Endothelial cell of umbilical vein (primary cell): ENCODE measurements around the gene MDGA2. TPM values are rescaled to one million over a fixed set of nuclear protein-coding genes. Genes with fewer than 3 reads are reported as not detected.
"Not testable (repeated sequence)": the region's sequence is repeated elsewhere in the genome, so short reads cannot be mapped to it uniquely, and the experiment has no call there.

Source experiments
- BruUV-seq: library from RNA; stranded (reverse); fragments of 400-500 nt; replicated peaks from 2 replicates; lab custom pipeline; 2021; lab: Mats Ljungman, UMichigan
- CTCF ChIA-PET: fragments of 300-600, 350-600 bp; sonication (Branson Sonifier 250); formaldehyde crosslinking; loops from one replicate; lab custom pipeline; 2021; ENCODE audit warnings: antibody characterized with exemption, inconsistent platforms; lab: Charles Lee
- POLR2A ChIA-PET: fragments of 300-600, 350-600 bp; sonication (Branson Sonifier 250); formaldehyde crosslinking; loops from one replicate; lab custom pipeline; 2021; ENCODE audit warnings: antibody characterized with exemption, inconsistent platforms; lab: Charles Lee
- DNase-seq: peaks from one replicate; pipeline ENCODE4 v3.0.0-alpha.2; 2011; ENCODE audit warnings: low read depth, low spot score
- FAIRE-seq: peaks from 2 replicates; lab custom pipeline; 2011; peaks lifted over from hg19 to GRCh38; lab: Jason Lieb, UNC
- H2AFZ ChIP-seq: 2 replicates; pipeline ENCODE4 v1.6.0; 2012; ENCODE audit warnings: low read depth, low read length, control low read depth, inconsistent platforms
- H3K27ac ChIP-seq: 2 replicates; pipeline ENCODE4 v1.5.1; 2011; ENCODE audit warnings: low read depth, mild to moderate bottlenecking, control low read depth, low read length, moderate library complexity; ENCODE audit not compliant: insufficient read depth
- H3K27me3 ChIP-seq, 2 experiments: 2 replicates each; pipeline versions ENCODE4 v1.6.0 to v1.6.1; 2011; ENCODE audit warnings: low read length in 2 of 2, mixed read lengths in 1 of 2; ENCODE audit not compliant: control insufficient read depth in 2 of 2, insufficient read depth in 2 of 2
- H3K36me3 ChIP-seq, 2 experiments: 2 replicates in 1 of 2; 3 replicates in 1 of 2; pipeline ENCODE4 v1.5.1; 2011; ENCODE audit warnings: low read length in 2 of 2, mild to moderate bottlenecking in 1 of 2, moderate library complexity in 1 of 2; ENCODE audit not compliant: control insufficient read depth in 2 of 2, insufficient read depth in 2 of 2; ENCODE audit errors: extremely low read depth in 1 of 2
- H3K4me1 ChIP-seq: 3 replicates; pipeline ENCODE4 v1.5.1; 2011; ENCODE audit warnings: mild to moderate bottlenecking, low read length; ENCODE audit not compliant: control insufficient read depth, insufficient read depth; ENCODE audit errors: extremely low read depth
- H3K4me2 ChIP-seq: 2 replicates; pipeline ENCODE4 v1.6.1; 2011; ENCODE audit warnings: low read length, control low read depth, mixed read lengths; ENCODE audit not compliant: insufficient read depth
- H3K4me3 ChIP-seq, 3 experiments: fragments of 200-600 bp in 1 of 3; sonication (generic), shearing (Covaris generic) in 1 of 3; replicated peaks in 1 of 3; 2 replicates each; pipeline ENCODE4 v1.5.1; 2011 to 2016; ENCODE audit warnings: control low read depth in 3 of 3, low read length in 3 of 3, mild to moderate bottlenecking in 2 of 3, inconsistent platforms in 1 of 3, low read depth in 1 of 3, moderate library complexity in 1 of 3; ENCODE audit not compliant: insufficient read depth in 1 of 3
- H3K79me2 ChIP-seq: 2 replicates; pipeline ENCODE4 v1.6.0; 2012; ENCODE audit warnings: low read length, inconsistent platforms; ENCODE audit not compliant: control insufficient read depth, insufficient read depth
- H3K9ac ChIP-seq: replicated peaks from 2 replicates; pipeline ENCODE3; 2011; ENCODE audit warnings: low read length, control low read depth; ENCODE audit not compliant: insufficient read depth; ENCODE audit errors: extremely low read depth
- H3K9me1 ChIP-seq: replicated peaks from 3 replicates; pipeline ENCODE4 v1.6.0; 2011; ENCODE audit warnings: mild to moderate bottlenecking, low read length; ENCODE audit not compliant: control insufficient read depth, insufficient read depth; ENCODE audit errors: extremely low read depth
- H3K9me3 ChIP-seq: replicated peaks from 2 replicates; pipeline ENCODE4 v1.5.1; 2012; ENCODE audit warnings: low read length, inconsistent platforms; ENCODE audit not compliant: control insufficient read depth, insufficient read depth
- H4K20me1 ChIP-seq: replicated peaks from 2 replicates; pipeline ENCODE3; 2011; ENCODE audit warnings: mild to moderate bottlenecking, low read length; ENCODE audit not compliant: control insufficient read depth, insufficient read depth; ENCODE audit errors: extremely low read depth
- EZH2 ChIP-seq: IDR thresholded peaks from 2 replicates; pipeline ENCODE4 v1.6.1; 2012; ENCODE audit warnings: borderline replicate concordance, low read depth, mild to moderate bottlenecking, moderate library complexity, low read length, inconsistent platforms; ENCODE audit not compliant: severe bottlenecking
- FOS ChIP-seq: IDR thresholded peaks from 2 replicates; pipeline ENCODE4 v1.6.1; 2011; ENCODE audit warnings: mild to moderate bottlenecking, low read length, moderate library complexity, borderline replicate concordance; ENCODE audit not compliant: insufficient read depth
- JUN ChIP-seq: IDR thresholded peaks from 2 replicates; pipeline ENCODE4 v1.6.1; 2011; ENCODE audit warnings: borderline replicate concordance, low read depth; ENCODE audit not compliant: insufficient read length, insufficient read depth
- MYC ChIP-seq: IDR thresholded peaks from one replicate; pipeline ENCODE4 v1.6.1; 2011; ENCODE audit warnings: mild to moderate bottlenecking, low read depth, low read length
- POLR2A ChIP-seq: IDR thresholded peaks from 2 replicates; pipeline ENCODE4 v1.6.1; 2012; ENCODE audit warnings: low read depth, mild to moderate bottlenecking, control low read depth, low read length
- POLR2AphosphoS5 ChIP-seq: IDR thresholded peaks from 2 replicates; pipeline ENCODE4 v1.6.1; 2012; ENCODE audit warnings: low read depth, mild to moderate bottlenecking, control low read depth, low read length, moderate library complexity; ENCODE audit not compliant: insufficient read depth
- dilution Hi-C: fragments of 300-500 bp; cut with MboI; formaldehyde crosslinking; loops from one replicate; pipeline ENCODE4 v1.15.0; 2019; ENCODE audit warnings: low sequenced_read_pairs; ENCODE audit not compliant: extremely low pct_ligation_motif_present
- intact Hi-C: fragments of 100-400 bp; cut with micrococcal nuclease; formaldehyde crosslinking; loops from one replicate; pipeline ENCODE4 v1.10.0; 2022
- polyA plus RNA-seq, 4 experiments: library from polyadenylated mRNA; depleted of rRNA in 3 of 4; stranded (reverse) in 3 of 4; unstranded in 1 of 4; fragments of >200 nt; gene quantifications; 2 replicates each; pipeline versions ENCODE4 v1.2.1 to v1.2.3, GENCODE V29; 2011 to 2012; ENCODE audit warnings: missing spikeins in 1 of 4
- total RNA-seq: library from RNA; stranded (reverse); gene quantifications from 2 replicates; pipeline ENCODE4 v1.2.3, GENCODE V29; 2021
- TF ChIP-seq, protein P1 (sequence below): IDR thresholded peaks from 2 replicates; pipeline ENCODE4 v1.6.1; 2011; ENCODE audit not compliant: insufficient read depth, insufficient read length

The MDGA2 gene
- total and polyA plus RNA-seq, 2 donors (not counting 3 experiments of a cell fraction or from before 2014, with no cell fraction given) = not detected

DNA sequence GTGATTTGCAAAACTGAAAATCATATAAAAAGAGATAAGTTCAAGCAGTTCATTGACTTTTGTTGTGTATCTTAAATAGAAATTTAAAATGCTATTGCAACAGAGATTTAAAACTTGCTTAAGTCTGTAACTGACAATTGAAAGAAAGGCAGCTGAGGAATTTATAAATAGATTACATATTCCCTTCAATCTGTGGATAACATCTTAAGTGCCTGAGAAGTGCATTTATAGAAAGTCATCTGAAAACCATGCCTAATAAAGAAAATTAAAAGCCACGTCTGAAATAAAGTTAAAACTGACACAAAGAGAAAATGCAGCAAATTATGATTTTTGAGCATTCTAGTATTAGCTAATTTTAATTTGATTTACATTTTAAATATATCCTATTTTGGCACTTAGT, 479.8 kb downstream of the MDGA2 start:
- Histone ChIP-seq H3K4me3 (no peak overlapping the region), H4K20me1 (no peaks in the 10 kb centered on the region), H3K79me2 (no peaks in the 10 kb centered on the region), H3K9ac (no peak overlapping the region), H3K4me2 (no peak overlapping the region), H3K36me3 (no peaks in the 10 kb centered on the region), H3K27me3 (no peaks in the 10 kb centered on the region), H3K4me1 (peaks cover 16% of the 10 kb centered on the region), H2AFZ (no peak overlapping the region), H3K9me1 (no peaks in the 10 kb centered on the region), H3K27ac (no peak overlapping the region), H3K9me3 (no peaks in the 10 kb centered on the region)
- BruUV-seq = no TSS peak
- TF ChIP-seq FOS = no peak
- TF ChIP-seq POLR2A = no peak
- TF ChIP-seq, protein P1, sequence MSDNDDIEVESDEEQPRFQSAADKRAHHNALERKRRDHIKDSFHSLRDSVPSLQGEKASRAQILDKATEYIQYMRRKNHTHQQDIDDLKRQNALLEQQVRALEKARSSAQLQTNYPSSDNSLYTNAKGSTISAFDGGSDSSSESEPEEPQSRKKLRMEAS = no peak
- TF ChIP-seq POLR2AphosphoS5 = no peak
- no peak for TF ChIP-seq MYC
- intact Hi-C loops = loop anchor here (2.0 kb wide), 1 partner anchor 31 kb away; no protein-coding TSS in a partner anchor
- FAIRE-seq = no peak
- dilution Hi-C loops = no loop called here
- ChIA-PET POLR2A (no interaction called here), CTCF (no interaction called here)
- DNase-seq = no peak

DNA sequence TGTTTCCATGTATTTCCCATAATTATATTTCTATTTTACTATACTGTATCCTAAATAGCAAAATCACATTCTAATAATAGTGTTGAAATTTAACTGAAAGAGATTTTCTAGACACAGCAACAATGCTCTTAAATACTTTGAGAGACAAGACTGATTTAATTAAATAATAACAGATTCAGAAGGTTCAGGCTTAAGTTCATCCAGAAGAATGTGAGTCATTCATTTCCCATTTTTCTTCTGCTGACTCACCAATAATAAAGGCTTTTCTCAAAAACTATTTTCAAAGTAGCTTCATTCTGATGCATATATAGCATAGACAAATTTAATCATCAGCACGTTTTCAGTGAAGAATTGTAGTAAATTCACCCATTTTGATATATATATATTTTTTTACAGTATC, 481.4 kb downstream of the MDGA2 start:
- Histone ChIP-seq H3K79me2 (no peaks in the 10 kb centered on the region), H3K9me3 (no peaks in the 10 kb centered on the region), H4K20me1 (no peaks in the 10 kb centered on the region), H3K27ac (peak overlapping the region; percentile 23), H3K4me1 (peaks cover 16% of the 10 kb centered on the region), H3K36me3 (no peaks in the 10 kb centered on the region), H3K4me2 (peak overlapping the region; percentile 51), H3K9ac (peak overlapping the region; percentile 37), H2AFZ (peak overlapping the region; percentile 63), H3K27me3 (no peaks in the 10 kb centered on the region), H3K4me3 (no peak overlapping the region), H3K9me1 (no peaks in the 10 kb centered on the region)
- TF ChIP-seq MYC (no peak), POLR2A (no peak), FOS (peak; percentile 88), JUN (peak; percentile 79), EZH2 (no peak)
- peak; percentile 69 for DNase-seq
- dilution Hi-C loops = no loop called here
- POLR2A ChIA-PET = no interaction called here
- no TSS peak for BruUV-seq
- FAIRE-seq = peak; percentile 74
- CTCF ChIA-PET = interaction anchor here (0.7 to 1.8 kb wide), 11 partner anchors 10 to 84 kb away, joined by 3 to 14 read pairs (median 3); no protein-coding TSS in a partner anchor
- intact Hi-C loops = loop anchor here (2.0 to 5.0 kb wide), 2 partner anchors 33 to 83 kb away; no protein-coding TSS in a partner anchor

GRCh38 chr14:47192203-47192602, 483.2 kb downstream of the MDGA2 start:
- H3K27me3 ChIP-seq, POLR2A ChIA-PET, H4K20me1 ChIP-seq, H3K9me3 ChIP-seq, H3K9ac ChIP-seq, H2AFZ ChIP-seq, BruUV-seq, CTCF ChIA-PET, FAIRE-seq, H3K4me3 ChIP-seq, H3K9me1 ChIP-seq, dilution Hi-C loops, H3K79me2 ChIP-seq, H3K27ac ChIP-seq, DNase-seq, H3K36me3 ChIP-seq, H3K4me2 ChIP-seq: not testable (repeated sequence)
- peaks cover 17% of the 10 kb centered on the region for H3K4me1 ChIP-seq
- intact Hi-C loops = loop anchor here (5.0 kb wide), 1 partner anchor 85 kb away; no protein-coding TSS in a partner anchor
